Tongue (tissue), 2 donors: ENCODE data around the gene RFTN1. TPM values are rescaled to one million over a fixed set of nuclear protein-coding genes. Genes with fewer than 3 reads are reported as not detected.

Experiments used
- DNase-seq: peaks from one replicate; pipeline ENCODE4 v3.0.0-alpha.2; 2015
- total RNA-seq: library from RNA; depleted of rRNA; stranded (reverse); fragments of >200 nt; gene quantifications from one replicate; pipeline ENCODE4 v1.2.3, GENCODE V29; 2014

RFTN1 gene
- total RNA-seq, 1 donor from 2014 or later: 23.7 TPM

- no peak for DNase-seq
Measured at GRCh38 chr3:16375891-16376290, 137.6 kb downstream of the RFTN1 start.

DNA sequence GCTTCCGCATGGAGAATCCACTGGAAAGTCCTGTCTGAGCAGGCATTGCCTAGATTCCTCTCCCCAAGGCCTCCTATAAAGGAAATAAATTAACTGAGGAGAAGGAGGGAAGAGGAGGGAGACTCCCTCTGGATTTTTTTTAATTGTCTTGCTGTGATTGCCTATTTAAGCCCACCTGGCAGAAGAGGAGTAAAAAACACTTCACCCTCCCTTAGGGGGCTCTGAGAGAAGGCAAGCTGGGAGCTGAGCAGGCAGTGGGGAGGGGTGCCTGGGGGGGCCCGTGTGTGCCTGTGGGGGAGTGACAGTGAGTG lies 138.6 kb downstream of the RFTN1 start:
- no peak for DNase-seq

DNA sequence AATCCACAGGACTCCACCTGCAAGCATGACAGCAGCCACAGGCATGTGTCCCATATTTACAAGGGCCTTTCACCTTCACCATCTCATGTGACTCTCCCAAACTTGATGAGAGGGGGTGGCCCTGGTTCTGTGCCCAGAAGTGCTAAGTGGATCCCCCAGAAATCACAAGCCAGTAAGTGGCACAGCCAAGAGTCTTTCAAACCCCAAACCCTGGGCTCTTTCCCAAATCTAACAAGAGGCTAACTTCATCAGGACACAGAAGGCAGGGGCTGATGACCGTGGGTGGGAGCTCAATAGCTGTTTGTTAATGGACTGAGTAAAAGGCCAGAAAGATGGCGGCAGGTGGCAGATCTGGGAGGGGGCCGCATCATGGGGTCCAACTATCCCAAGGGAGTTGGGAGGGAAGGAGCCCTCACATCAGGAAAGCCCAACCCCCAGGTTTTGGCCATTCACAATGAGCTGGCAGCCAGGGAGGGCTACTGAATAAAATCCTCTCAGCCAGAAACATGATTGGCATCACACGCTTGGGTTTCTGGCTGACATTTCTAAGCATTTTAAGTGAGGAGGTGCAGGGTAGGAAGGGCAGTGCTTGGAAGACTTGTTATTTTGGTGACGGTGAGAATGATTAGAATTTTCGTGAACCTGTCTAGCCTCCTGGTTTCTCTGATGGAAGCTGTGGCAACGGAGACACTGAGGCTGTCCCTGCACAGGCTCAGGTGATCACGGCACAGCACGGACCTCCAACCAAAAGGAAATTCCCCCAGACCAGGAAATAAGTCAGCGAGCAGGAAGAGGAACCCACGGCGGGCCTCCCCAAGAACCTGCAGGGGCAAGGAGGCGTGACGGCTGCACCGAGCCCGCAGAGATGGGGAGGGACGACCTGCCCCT lies 139.2 kb downstream of the RFTN1 start:
- DNase-seq: no peak

- DNase-seq: no peak
Measured at GRCh38 chr3:16373341-16373946, 140.1 kb downstream of the RFTN1 start.

DNA sequence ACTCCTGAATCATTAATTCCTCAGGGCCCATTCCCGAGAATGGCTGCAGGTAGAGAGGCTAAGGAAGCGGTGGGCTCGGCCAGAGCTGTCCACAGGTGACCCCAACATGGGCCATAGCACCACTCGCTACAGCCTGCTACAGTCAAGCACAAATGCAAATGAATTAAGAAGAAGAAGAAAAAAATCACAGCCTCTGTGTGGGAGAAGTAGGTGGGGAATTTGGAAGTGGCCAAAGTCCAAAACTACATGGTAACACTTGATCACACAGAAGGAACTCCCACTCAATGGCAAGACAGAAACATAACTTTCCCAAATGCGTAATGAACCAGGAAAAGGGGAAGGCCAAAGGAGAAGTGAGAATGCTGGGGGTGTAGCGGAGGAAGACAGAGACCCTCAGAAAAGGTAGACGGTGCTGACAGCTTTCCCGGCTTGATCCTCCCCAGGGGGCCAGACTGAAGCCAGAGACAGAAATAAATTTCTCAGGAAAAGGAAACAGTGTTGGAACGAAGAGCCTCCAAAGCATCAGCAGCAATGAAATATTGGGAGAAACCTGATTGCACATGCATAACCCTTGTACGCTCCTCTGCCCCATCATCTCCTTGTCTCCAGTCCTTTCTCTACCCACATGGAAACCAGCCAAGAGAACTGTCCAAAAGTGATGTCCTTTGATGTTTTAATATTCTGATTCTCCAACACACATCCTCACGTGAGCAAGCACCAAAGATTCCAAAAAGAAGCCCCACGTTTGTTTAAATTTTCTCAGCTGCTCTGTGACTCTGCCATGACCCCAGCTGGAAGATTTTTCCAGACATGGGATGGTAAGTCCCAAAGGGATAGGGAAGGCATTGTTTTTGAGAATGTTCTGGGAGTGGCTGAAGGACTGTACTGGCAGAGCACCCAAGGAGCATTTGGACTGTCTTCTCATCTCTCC lies 140.9 kb downstream of the RFTN1 start:
- peak; percentile 48 for DNase-seq

- DNase-seq: peak; percentile 44
Measured at GRCh38 chr3:16370872-16371740, 142.4 kb downstream of the RFTN1 start.

GRCh38 chr3:16370503-16370871 lies 143.0 kb downstream of the RFTN1 start:
- DNase-seq: no peak

DNA sequence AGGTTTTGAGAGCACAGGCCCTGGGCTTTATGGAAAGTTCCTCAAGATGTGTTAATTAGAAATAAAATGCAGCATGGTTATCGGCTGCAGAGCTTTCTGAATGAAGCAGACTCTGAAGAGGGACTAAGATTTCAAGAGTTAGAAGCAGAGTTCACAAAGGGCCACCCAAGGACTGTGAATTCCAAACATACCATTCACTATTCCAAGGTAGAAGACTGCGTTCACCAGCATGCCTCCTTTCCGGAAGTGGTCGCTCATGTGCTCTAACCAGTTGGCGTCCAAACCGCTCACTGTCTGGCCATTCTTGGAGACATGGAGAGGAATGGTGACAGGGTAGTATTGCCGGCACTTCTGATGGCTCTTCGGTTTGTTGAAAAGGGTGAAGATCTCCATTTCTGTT lies 143.6 kb downstream of the RFTN1 start:
- DNase-seq: no peak

DNA sequence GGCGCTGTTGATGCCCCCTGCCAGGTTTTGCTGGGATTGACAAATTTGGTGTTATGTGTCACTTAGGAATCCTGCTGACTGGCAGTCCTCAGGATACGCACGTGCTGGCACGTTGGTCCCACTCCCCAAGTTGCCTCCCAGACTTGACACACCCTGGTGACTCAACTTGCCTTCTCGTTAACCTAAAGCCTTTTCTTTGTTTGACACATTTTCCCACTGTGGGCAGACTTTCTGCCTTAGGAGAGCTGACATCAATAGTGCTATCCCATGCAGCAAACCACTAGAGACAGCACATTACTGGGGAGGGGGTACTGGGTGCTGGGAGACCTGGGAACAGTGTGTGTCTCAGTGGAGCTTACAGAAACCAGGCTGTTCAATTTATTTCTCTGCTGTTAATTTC lies 144.2 kb downstream of the RFTN1 start:
- DNase-seq: no peak

GRCh38 chr3:16366581-16366980 lies 146.9 kb downstream of the RFTN1 start:
- no peak for DNase-seq

DNA sequence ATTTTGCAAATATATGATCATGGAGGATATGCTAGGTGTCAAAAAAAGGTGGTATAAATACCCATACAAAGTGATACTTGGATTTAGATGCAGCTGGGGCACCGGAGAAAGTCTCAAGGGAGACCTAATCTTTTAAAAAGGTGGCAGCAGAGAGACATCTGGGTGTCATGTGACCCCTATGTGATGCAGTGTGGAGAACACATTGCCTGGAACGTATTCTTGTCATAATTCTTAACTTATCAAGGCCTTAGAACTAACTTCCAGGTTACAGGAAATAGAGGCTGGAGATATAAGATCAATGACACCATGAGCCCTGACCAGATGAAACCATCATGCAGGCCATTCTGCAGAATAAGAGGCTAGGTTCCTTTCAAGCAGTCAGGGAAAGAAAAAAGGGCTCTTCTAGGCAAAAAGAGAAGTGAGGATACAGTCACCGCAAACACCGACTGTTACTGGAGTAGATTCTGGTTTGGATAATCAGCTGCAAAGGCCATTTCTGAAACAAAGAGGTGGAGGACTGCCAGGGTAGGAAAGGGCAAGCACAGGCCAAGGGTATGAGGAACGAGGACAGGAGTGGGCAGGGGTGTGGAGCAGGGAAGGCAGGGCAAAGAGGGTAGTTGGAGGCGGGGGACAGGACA lies 147.9 kb downstream of the RFTN1 start:
- no peak for DNase-seq

GRCh38 chr3:16364963-16365362 lies 148.5 kb downstream of the RFTN1 start:
- no peak for DNase-seq

DNA sequence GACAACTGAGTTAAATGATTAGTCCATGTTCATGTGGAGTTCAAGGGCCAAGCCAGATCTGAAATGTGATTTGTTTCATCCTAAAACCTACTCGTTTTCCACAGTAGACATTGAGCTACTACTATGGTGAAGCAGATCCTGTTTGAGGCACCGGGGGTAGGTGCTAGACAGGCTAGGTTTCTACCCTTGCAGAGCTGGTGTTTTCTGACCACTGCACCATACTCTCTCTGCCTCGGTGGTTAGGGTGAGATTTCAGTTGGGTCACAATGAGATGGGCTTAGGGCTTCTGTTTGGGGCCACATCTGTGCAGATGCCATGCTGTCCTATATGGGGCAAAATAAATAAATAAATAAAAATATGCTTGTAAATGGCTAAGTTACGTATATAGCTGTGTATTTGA lies 149.2 kb downstream of the RFTN1 start:
- DNase-seq: no peak

GRCh38 chr3:16363636-16364035 lies 149.9 kb downstream of the RFTN1 start:
- no peak for DNase-seq

- DNase-seq: no peak
Measured at GRCh38 chr3:16362770-16363169, 150.7 kb downstream of the RFTN1 start.

DNA sequence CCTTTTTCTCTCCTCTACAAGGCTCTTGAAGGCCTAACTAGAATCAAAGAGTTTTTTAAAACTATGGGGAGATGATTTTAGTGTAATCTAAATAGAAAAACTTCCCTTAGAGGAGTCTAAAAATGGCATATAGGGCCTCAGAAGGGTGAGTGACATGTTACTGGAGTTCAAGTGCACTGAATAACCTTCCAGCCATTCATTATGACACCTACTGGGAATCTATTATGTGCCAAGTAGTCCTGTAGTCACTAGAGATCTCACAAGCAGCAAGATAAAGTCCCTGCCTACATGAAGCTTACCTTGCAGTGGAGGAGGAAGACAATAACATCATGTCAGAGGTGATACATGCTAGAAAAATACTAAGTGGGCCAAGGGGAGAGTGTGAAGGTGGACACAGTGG lies 152.4 kb downstream of the RFTN1 start:
- no peak for DNase-seq

DNA sequence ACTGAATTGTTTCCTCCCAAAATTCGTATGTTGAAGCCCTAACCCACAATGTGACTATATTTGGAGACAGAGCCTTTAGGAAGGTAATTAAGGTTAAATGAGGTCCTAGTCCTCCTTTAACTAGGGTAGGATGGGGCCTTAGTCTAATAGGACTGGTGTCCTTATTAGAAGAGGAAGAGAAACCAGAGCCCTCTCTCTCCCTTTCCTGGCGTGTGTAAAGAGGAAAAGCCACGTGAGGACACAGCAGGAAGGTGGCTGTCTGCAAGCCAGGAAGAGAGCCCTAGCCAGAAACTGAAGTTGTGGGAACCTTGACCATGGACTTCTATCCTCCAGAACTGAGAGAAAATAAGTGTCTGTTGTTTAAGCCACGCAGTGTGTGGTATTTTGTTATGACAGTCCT lies 154.2 kb downstream of the RFTN1 start:
- no peak for DNase-seq

DNA sequence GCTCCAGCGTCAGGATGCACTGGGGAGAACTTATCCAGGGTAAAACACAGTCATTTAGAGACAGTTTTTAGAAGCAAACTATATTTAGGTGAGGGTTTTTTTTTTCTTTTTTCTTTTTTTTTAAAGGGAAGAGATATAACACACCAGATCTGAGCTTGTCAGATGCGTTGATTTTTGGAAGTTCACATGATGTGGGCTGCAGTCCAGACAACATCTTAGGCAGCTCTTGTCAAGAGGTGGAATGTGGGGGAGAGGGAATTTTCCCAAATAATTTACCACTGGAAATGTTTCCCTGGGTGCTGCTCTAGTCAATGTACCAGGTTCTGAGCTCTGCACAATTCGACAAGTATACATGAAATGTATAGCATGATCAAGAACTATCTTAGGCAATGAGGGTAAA lies 155.2 kb downstream of the RFTN1 start:
- DNase-seq: no peak

DNA sequence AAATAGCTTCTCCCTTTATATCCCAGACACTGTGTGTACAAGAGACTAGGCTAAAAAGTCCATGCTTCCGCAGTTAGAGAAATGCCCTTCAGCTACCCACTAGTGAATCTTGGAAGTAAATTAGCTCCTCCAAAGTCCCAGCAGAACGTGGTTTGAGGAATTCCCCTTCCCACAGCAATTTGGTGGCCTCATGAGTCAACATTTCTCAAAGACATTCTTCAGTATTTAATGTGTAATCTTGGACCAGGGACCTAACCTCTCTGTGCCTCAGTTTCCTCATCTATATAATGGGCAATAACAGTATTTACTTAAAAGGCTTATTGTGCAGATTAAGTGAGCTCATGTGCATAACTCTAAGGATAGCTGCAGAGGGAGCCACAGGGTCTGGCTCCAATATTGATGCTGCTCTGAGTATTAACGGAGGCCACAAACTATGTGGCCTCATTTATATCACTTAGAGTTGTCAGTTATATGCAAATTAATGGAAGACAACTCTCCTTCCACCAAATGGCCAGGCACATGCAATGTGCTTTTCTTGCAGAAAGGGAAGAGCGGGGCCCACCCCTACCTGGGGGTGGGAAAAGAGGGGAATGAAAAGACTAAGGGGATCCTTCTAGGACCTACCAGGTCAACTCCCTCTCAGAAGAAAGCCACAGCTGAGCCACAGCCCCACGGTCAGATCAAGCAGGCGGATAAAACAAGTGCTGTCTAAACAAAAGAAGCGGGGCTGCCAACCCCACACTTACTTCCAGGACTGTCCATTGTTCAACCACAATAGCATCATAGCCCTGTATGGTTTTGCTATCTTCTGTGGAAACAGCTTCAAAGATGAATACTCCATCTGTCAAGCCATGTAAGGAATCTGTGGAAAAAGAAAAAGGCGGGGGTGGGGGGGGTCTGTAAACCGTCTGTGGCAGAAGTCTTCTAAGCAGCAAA lies 156.0 kb downstream of the RFTN1 start:
- DNase-seq: no peak

DNA sequence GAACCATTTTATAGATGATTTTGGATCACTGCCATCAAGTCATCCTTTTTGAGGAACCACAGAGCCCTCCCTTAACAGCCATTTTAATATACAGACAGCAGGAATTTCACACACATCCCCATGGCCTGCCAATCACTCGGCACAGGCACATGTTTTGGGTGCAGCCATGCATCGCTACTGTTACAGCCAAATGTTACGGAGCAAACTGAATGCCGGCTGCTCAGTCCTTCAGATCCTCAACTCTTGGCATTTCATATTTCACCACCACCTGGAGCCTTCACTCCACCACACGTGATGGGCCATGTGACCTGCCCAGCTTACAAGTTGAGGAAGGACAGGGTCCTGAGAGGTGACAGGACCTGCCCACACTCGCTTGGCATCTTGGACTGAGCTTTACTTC lies 157.7 kb downstream of the RFTN1 start:
- DNase-seq: peak; percentile 53
